NCI-H2107 treated with DMSO at 0.1 percent for 48 hours (cell line): Measurements from ENCODE around the gene PDGFA.

ENCODE experiments used
- DNase-seq: peaks from one replicate; lab custom pipeline; 2025; ENCODE audit not compliant: unreplicated experiment; lab: John Stamatoyannopoulos, UW

Gene PDGFA

DNA sequence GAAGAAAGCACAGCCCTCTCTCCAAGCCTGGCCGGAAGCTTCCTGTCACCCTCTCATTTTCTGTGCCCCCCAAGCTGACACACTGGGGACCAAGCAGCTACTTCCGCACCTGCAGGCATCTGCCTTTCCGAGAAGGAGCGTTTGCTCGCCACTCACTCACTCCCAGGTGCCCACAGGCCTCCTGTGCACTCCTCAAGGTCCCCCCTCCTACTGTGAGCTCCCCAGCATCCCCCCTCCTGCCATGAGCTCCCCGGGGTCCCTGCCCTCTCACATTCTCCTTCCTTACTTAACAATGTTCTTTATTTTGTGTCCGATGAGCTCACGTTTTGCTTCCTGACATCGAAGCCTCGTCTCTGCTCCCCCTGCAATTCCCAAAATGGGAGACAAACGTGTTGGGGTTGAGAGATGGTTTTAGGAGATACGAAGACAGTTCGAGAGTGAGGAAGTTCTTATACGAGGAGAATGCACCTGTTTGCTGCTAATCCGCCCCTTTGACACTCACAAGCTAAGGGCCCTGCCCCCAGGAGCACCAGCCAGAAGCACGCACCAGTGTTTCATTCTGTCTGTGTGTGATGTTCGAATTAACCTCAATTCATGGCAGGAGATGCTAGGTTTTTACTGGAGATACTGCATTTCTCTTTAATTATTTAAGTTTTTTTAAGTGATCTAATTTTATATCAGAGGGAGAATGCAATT is 70.2 kb downstream of the PDGFA start:
- DNase-seq: no peak

DNA sequence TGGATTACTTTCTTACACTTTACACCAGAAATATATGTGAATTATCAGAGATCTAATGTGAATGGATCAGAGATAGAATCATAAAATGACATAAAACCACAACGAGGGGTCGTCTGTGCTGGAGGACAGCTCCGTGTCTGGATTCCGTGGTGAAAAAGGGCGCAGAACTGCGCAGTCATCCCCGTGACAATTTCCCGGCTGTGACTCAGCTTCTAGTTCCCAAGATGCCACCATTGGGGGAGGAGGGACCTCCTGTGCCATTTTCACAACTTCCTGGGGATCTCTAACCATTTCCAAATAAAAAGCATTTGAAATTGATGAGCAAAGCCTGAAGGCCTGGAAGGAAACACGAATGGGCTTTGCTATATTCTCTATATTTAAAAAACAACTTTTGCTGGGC is 72.1 kb downstream of the PDGFA start:
- DNase-seq: no peak
